Suprapubic skin (tissue), 4 donors: ENCODE data around the gene IP6K1.

Source experiments
- CTCF ChIP-seq, 2 donors: fragments of 200-600 bp in 1 of 2; fragments of 450-650 bp in 1 of 2; sonication (generic) in 1 of 2; IDR thresholded peaks; one replicate each; pipeline ENCODE4 v1.5.1; 2016 to 2019; ENCODE audit warnings: antibody characterized with exemption in 2 of 2, mild to moderate bottlenecking in 1 of 2, moderate library complexity in 1 of 2
- EP300 ChIP-seq: sonication (generic); formaldehyde crosslinking; IDR thresholded peaks from one replicate; pipeline ENCODE4 v1.6.1; 2017; ENCODE audit warnings: antibody characterized with exemption
- POLR2AphosphoS5 ChIP-seq, 3 donors: sonication (generic); formaldehyde crosslinking; IDR thresholded peaks; one replicate each; pipeline ENCODE4 v1.6.1; 2017; ENCODE audit warnings: antibody characterized with exemption in 3 of 3

GRCh38 chr3:49717959-49718857 is 68.1 kb downstream of the IP6K1 start:
- TF ChIP-seq CTCF (IDR thresholded peaks at IDR 0.05) (no peak), EP300 (no peak), POLR2AphosphoS5 (IDR thresholded peaks at IDR 0.05) (no peak)
